HG03135 (cell line): ENCODE data around the gene IQCF5.
"Not testable (repeated sequence)": the region's sequence is repeated elsewhere in the genome, so short reads cannot be mapped to it uniquely, and the experiment has no call there.

Experiments used
- ATAC-seq: cut with Tn5 transposase; IDR thresholded peaks from one replicate; pipeline ENCODE4 v1.9.1; 2021; ENCODE audit warnings: mild to moderate bottlenecking, moderate library complexity; ENCODE audit not compliant: unreplicated experiment

IQCF5 gene

GRCh38 chr3:51875501-51875900, at the start of gene IQCF5:
IQCF5 (minus strand) TSS chr3:51875601; CDS start chr3:51875531, 70 bp downstream.
- ATAC-seq, result no peak

- ATAC-seq, result no peak
These were observed 45.7 kb upstream of the IQCF5 start for GRCh38 chr3:51921081-51921578.

GRCh38 chr3:51916418-51916817, 41.0 kb upstream of the IQCF5 start:
- no peak for ATAC-seq

GRCh38 chr3:51908026-51908425, 32.6 kb upstream of the IQCF5 start:
- no peak for ATAC-seq

DNA sequence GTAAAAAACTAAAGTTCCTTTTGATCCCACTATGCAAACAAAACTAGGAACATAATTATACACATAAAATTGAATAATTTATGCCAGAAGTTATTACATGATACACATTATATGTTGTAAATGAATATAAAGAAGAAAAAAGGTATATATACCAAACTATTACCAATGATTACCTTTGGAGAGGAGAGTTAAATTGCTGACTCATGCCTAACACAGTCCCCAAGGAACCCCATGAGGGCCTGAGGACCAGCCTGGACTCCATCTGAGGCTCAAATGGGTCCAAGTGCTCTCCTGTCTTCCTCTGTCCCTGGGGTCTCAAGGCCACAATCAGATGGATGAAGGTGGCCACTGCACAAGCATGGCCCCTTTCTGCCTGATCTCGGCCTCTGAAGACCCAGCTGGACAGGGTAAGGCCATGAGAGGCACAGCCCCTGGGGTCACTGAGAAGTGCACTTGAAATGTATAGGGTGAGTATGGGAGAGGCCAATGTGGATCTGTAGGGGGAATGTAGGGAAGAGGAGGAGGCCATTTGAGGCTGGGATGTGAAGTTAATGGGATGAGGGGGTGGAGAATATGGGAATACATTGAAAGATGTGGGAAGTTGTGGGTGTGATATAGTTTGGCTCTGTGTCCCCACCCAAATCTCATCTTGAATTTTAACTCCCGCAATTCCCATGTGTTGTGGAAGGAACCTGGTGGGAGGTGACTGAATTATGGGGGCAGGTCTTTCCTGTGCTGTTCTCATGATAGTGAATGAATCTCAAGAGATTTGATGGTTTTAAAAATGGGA, 28.8 kb upstream of the IQCF5 start:
- ATAC-seq, result no peak

- not testable (repeated sequence) for ATAC-seq
These were observed 27.0 kb upstream of the IQCF5 start for GRCh38 chr3:51902361-51902760.

GRCh38 chr3:51900043-51900442, 24.6 kb upstream of the IQCF5 start:
- not testable (repeated sequence) for ATAC-seq

- ATAC-seq, result no peak
These were observed 22.0 kb upstream of the IQCF5 start for GRCh38 chr3:51897391-51897790.

GRCh38 chr3:51896607-51897305, 21.4 kb upstream of the IQCF5 start:
- no peak for ATAC-seq

DNA sequence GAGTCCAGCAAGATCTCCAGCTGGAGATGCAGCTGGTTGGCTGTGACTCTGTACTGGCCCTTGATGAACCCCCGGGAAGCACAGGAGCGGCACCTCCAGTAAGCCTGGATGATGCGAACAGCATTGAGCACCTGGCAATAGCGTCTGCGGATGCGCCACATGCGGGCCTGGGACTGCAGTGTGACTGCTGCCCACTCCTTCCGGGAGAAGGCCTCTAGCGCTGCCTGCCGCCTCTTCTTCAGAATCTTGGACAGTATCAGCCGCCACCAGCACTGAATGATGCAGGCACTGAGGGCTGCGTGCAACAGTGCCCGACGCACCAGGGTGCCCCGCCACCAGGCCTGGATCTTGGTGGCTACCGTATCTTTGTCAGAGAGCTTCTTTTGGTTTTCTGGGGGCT, 19.5 kb upstream of the IQCF5 start:
- no peak for ATAC-seq

GRCh38 chr3:51894391-51894790, 19.0 kb upstream of the IQCF5 start:
- no peak for ATAC-seq

- ATAC-seq, result no peak
These were observed 16.0 kb upstream of the IQCF5 start for GRCh38 chr3:51891242-51892039.

- no peak for ATAC-seq
These were observed 13.2 kb upstream of the IQCF5 start for GRCh38 chr3:51888463-51889105.

GRCh38 chr3:51887620-51888019, 12.2 kb upstream of the IQCF5 start:
- no peak for ATAC-seq

- no peak for ATAC-seq
These were observed 11.0 kb upstream of the IQCF5 start for GRCh38 chr3:51886447-51886846.

- ATAC-seq, result no peak
These were observed 4.5 kb upstream of the IQCF5 start for GRCh38 chr3:51879937-51880336.

DNA sequence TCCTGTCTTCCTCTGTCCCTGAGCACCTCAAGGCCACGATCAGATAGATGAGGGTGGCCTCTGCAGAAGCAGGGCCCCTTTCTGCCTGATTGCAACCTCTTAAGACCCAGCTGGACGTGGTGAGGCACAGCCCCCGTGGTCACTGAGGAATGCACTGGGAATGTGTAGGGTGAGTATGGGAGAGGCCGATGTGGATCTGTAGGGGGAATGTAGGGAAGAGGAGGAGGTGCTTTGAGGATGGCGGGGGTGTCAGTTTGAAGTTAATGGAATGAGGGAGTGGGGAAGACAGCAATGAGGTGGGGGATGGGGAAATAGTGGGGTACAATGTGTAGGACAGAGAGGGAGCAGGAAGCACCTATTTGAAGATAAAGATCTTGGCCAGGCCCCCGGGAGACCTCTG, 785 bp upstream of the IQCF5 start:
- ATAC-seq, result no peak

DNA sequence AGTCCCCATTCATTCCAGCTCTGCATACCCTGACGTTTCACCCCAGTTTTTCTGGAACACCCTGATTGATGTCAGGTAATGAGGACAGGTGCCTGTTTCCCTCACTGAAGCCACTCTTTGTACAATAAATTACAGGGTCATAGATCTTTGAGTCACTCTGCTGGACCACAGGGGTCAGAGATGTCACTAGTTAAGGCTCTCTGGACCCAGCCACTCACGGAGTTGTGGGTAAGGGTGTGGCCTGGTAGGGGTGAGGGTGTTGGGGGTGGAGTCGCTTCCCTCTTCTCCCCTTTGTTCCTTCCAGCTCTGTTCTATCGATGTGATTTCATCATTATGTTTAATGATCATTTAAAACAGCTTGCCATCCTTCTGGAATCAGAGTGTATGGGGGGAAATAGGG, 512 bp downstream of the IQCF5 start:
- no peak for ATAC-seq

- ATAC-seq, result no peak
These were observed 990 bp downstream of the IQCF5 start for GRCh38 chr3:51874411-51874810.

DNA sequence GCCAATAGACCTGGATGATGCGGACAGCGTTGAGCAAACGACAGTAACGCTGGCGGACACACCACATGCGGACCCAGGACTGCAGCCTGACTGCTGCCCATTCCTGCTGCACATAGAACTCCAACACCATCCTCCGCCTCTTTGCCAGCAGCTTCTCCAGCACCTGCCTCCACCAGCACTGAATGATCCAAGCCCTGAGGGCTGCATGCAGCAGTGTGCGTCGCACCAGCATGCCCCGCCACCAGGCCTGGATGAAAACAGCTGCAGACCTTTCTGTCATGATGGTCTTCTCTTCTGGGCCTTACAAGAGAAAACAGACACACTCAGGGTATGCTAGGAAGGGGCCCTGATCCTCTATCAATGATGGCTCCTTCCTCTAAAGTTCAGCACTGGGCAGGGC, 1.5 kb downstream of the IQCF5 start:
- no peak for ATAC-seq

GRCh38 chr3:51873253-51873766, 2.1 kb downstream of the IQCF5 start:
- no peak for ATAC-seq
